Aorta (tissue), 5 donors: ENCODE data around the gene KCNQ1. TPM values are rescaled to one million over a fixed set of nuclear protein-coding genes. Genes with fewer than 3 reads are reported as not detected.

Source experiments
- ATAC-seq: fragments of 200-7000 bp; cut with Tn5 transposase; one replicate; pipeline ENCODE4 v1.9.1; 2022; ENCODE audit warnings: moderate library complexity; ENCODE audit not compliant: low FRiP score
- DNase-seq, 2 donors: peaks; one replicate each; pipeline ENCODE4 v3.0.0-alpha.2; 2020
- H3K27ac ChIP-seq, 2 donors: one replicate each; pipeline ENCODE4 v1.5.1; 2013; ENCODE audit warnings: low read length in 2 of 2, mild to moderate bottlenecking in 2 of 2, moderate library complexity in 2 of 2, control low read depth in 1 of 2, inconsistent platforms in 1 of 2, low read depth in 1 of 2
- H3K27me3 ChIP-seq, 2 donors: one replicate each; pipeline ENCODE4 v1.6.1; 2013; ENCODE audit warnings: control low read depth in 1 of 2, low read length in 1 of 2, mild to moderate bottlenecking in 1 of 2, moderate library complexity in 1 of 2; ENCODE audit not compliant: insufficient read depth in 2 of 2, control insufficient read depth in 1 of 2
- H3K36me3 ChIP-seq, 2 donors: one replicate each; pipeline ENCODE4 v1.6.1; 2013; ENCODE audit warnings: control low read depth in 1 of 2, low read length in 1 of 2, mild to moderate bottlenecking in 1 of 2; ENCODE audit not compliant: insufficient read depth in 2 of 2, control insufficient read depth in 1 of 2
- H3K4me1 ChIP-seq, 2 donors: one replicate each; pipeline ENCODE4 v1.6.1; 2013; ENCODE audit warnings: low read length in 2 of 2, control low read depth in 1 of 2, mild to moderate bottlenecking in 1 of 2, moderate library complexity in 1 of 2; ENCODE audit not compliant: insufficient read depth in 2 of 2, control insufficient read depth in 1 of 2
- H3K4me3 ChIP-seq, 2 donors: one replicate each; pipeline ENCODE4 v1.5.1; 2013; ENCODE audit warnings: low read length in 2 of 2, control low read depth in 1 of 2, mild to moderate bottlenecking in 1 of 2
- H3K9me3 ChIP-seq: one replicate; pipeline ENCODE4 v1.6.1; 2013; ENCODE audit warnings: mild to moderate bottlenecking, low read length; ENCODE audit not compliant: control insufficient read depth
- WGBS, 2 donors: extraction: QIAGEN DNeasy Blood & Tissue Kit; methylation state at CpG; one replicate each; pipeline ENCODE4 v1.1.7; 2013; 5-methylcytosine and 5-hydroxymethylcytosine counted together
- intact Hi-C, 2 donors: fragments of 100-400 bp; cut with DNase I; formaldehyde crosslinking; loops; one replicate each; pipeline versions ENCODE4 v1.14.2 to v1.15.0; 2022
- polyA plus RNA-seq, 2 donors: library from polyadenylated mRNA; stranded (reverse); fragments of 200-250 nt; gene quantifications; one replicate each; pipeline ENCODE4 v1.2.3, GENCODE V29; 2013
- total RNA-seq, 2 donors: library from RNA; stranded (reverse); fragmentation: NEBNext Ultra II Directional; extraction: Animal tissue kit (Norgen Biotek cat#: 25700); gene quantifications; one replicate each; pipeline ENCODE4 v1.2.1, GENCODE V29; 2021
- donor health status: healthy with polysubstance abuse.
- donor health status: Bipolar disorder and iron deficiency.
- donor health status: DM: no; HTN: no; CAD: no.
- donor health status: DM: no; HTN: no; CAD: no.
- donor health status: DM: yes; HTN: yes; CAD: no.

Gene KCNQ1
- total and polyA plus RNA-seq, 4 donors = 0.67 to 11.5 (median 5.8) TPM

- 91 to 95% methylated on average over 6 of the region's 6 CpGs for WGBS, 2 donors
- no peaks in the 10 kb centered on the region for H3K9me3 ChIP-seq
- ATAC-seq (no peak), DNase-seq (no peak)
- H3K27ac ChIP-seq = no peak overlapping the region
- no peaks in the 10 kb centered on the region for H3K27me3 ChIP-seq
- H3K36me3 ChIP-seq = no peaks in the 10 kb centered on the region
- H3K4me1 ChIP-seq = no peaks in the 10 kb centered on the region
- H3K4me3 ChIP-seq = no peak overlapping the region
- intact Hi-C loops = no loop called here
These were observed 140.8 kb downstream of the KCNQ1 start for GRCh38 chr11:2585566-2586086.

- peak; percentile 41 to 55 for DNase-seq
These were observed 141.4 kb downstream of the KCNQ1 start for GRCh38 chr11:2586087-2586792.

GRCh38 chr11:2586793-2587131 is 142.0 kb downstream of the KCNQ1 start:
- no peak overlapping the region for H3K27ac ChIP-seq
- H3K9me3 ChIP-seq = no peaks in the 10 kb centered on the region
- intact Hi-C loops = no loop called here
- WGBS, 2 donors = 88 to 91% methylated on average over 5 of the region's 5 CpGs
- ATAC-seq (no peak), DNase-seq (peak; percentile 24 to 39)
- no peaks in the 10 kb centered on the region for H3K27me3 ChIP-seq
- H3K4me1 ChIP-seq = no peaks in the 10 kb centered on the region
- H3K4me3 ChIP-seq = no peak overlapping the region
- H3K36me3 ChIP-seq = no peaks in the 10 kb centered on the region

More at GRCh38 chr11:2586087-2586792, 141.4 kb downstream of the KCNQ1 start:
- Histone ChIP-seq H3K27me3 (no peaks in the 10 kb centered on the region), H3K9me3 (no peaks in the 10 kb centered on the region), H3K4me1 (no peaks in the 10 kb centered on the region), H3K4me3 (no peak overlapping the region), H3K27ac (no peak overlapping the region), H3K36me3 (no peaks in the 10 kb centered on the region)
- 83 to 89% methylated on average over 18 of the region's 18 CpGs for WGBS, 2 donors
- intact Hi-C loops = no loop called here
- no peak for ATAC-seq

GRCh38 chr11:2587132-2587930 is 142.5 kb downstream of the KCNQ1 start:
- WGBS, 2 donors = 94 to 95% methylated on average over 20 of the region's 20 CpGs
- Histone ChIP-seq H3K9me3 (no peaks in the 10 kb centered on the region), H3K4me3 (no peak overlapping the region), H3K4me1 (no peaks in the 10 kb centered on the region), H3K36me3 (no peaks in the 10 kb centered on the region), H3K27ac (no peak overlapping the region), H3K27me3 (no peaks in the 10 kb centered on the region)
- peak; percentile 33 to 51 for DNase-seq
- no peak for ATAC-seq
- intact Hi-C loops = no loop called here

- no peaks in the 10 kb centered on the region for H3K36me3 ChIP-seq
- H3K27me3 ChIP-seq = no peaks in the 10 kb centered on the region
- H3K4me3 ChIP-seq = no peak overlapping the region
- no peaks in the 10 kb centered on the region for H3K4me1 ChIP-seq
- 90% methylated on average over 23 to 25 of the region's 25 CpGs for WGBS, 2 donors
- intact Hi-C loops = no loop called here
- H3K9me3 ChIP-seq = no peaks in the 10 kb centered on the region
- no peak for ATAC-seq
- no peak overlapping the region for H3K27ac ChIP-seq
- peak; percentile 33 to 61 for DNase-seq
These were observed 143.4 kb downstream of the KCNQ1 start for GRCh38 chr11:2587976-2588748.

- WGBS, 2 donors = 92 to 94% methylated on average over 26 to 29 of the region's 29 CpGs
- H3K36me3 ChIP-seq = no peaks in the 10 kb centered on the region
- DNase-seq (peak; percentile 32 to 55), ATAC-seq (no peak)
- no peaks in the 10 kb centered on the region for H3K27me3 ChIP-seq
- intact Hi-C loops = no loop called here
- no peaks in the 10 kb centered on the region for H3K9me3 ChIP-seq
- H3K4me1 ChIP-seq = no peaks in the 10 kb centered on the region
- no peak overlapping the region for H3K4me3 ChIP-seq
- no peak overlapping the region for H3K27ac ChIP-seq
These were observed 144.2 kb downstream of the KCNQ1 start for GRCh38 chr11:2588809-2589537.

- intact Hi-C loops = no loop called here
- H3K27me3 ChIP-seq = no peaks in the 10 kb centered on the region
- DNase-seq (peak in 1 of 2 donors; percentile 60), ATAC-seq (no peak)
- WGBS, 2 donors = 89 to 92% methylated on average over 12 of the region's 12 CpGs
- no peaks in the 10 kb centered on the region for H3K4me1 ChIP-seq
- H3K4me3 ChIP-seq = no peak overlapping the region
- H3K9me3 ChIP-seq = no peaks in the 10 kb centered on the region
- H3K36me3 ChIP-seq = no peaks in the 10 kb centered on the region
- no peak overlapping the region for H3K27ac ChIP-seq
These were observed 144.7 kb downstream of the KCNQ1 start for GRCh38 chr11:2589538-2589934.
